Ovary (tissue), 3 donors: Measurements from ENCODE around the gene WWOX.

Experiments used
- CTCF ChIP-seq, 3 donors: fragments of 450-650 bp in 2 of 3; fragments of 200-600 bp in 1 of 3; IDR thresholded peaks; one replicate each; pipeline versions ENCODE4 v1.5.1 to v1.8.0; 2016 to 2022; ENCODE audit warnings: antibody characterized with exemption in 3 of 3, mild to moderate bottlenecking in 1 of 3
- EP300 ChIP-seq: sonication (generic); formaldehyde crosslinking; IDR thresholded peaks from one replicate; pipeline ENCODE4 v1.6.1; 2017; ENCODE audit warnings: antibody characterized with exemption
- POLR2A ChIP-seq: fragments of 450-650 bp; IDR thresholded peaks from one replicate; pipeline ENCODE4 v1.6.1; 2017; ENCODE audit warnings: antibody characterized with exemption, mild to moderate bottlenecking, moderate library complexity
- donor health status: DM: no; HTN: no; CAD: no.

GRCh38 chr16:78218856-78219651 is 119.6 kb downstream of the WWOX start:
- TF ChIP-seq CTCF (IDR thresholded peaks at IDR 0.05) (no peak), POLR2A (no peak), EP300 (no peak)
